Astrocyte of the cerebellum (primary cell): ENCODE results near the gene SLC35F4.

Experiments used
- DNase-seq: peaks from one replicate; pipeline ENCODE4 v3.0.0-alpha.2; 2011; ENCODE audit warnings: low read depth
- H3K4me3 ChIP-seq: 2 replicates; pipeline ENCODE4 v1.5.1; 2011; ENCODE audit warnings: mild to moderate bottlenecking, low read depth, low read length, moderate library complexity
- CTCF ChIP-seq: IDR thresholded peaks from 2 replicates; pipeline ENCODE4 v1.5.1; 2012; ENCODE audit warnings: low read length, low read depth, moderate library complexity, mild to moderate bottlenecking; ENCODE audit errors: missing control alignments
- in situ Hi-C: cut with HindIII; loops from 2 replicates; pipeline ENCODE4 v1.10.0; 2017; ENCODE audit warnings: low sequenced_read_pairs

The SLC35F4 gene

GRCh38 chr14:57845802-57846531 is 19.9 kb downstream of the SLC35F4 start:
- peak; percentile 76 for DNase-seq
- H3K4me3 ChIP-seq: no peak overlapping the region
- no peak for TF ChIP-seq CTCF
- in situ Hi-C loops: no loop called here

- H3K4me3 ChIP-seq: no peak overlapping the region
- in situ Hi-C loops: no loop called here
- no peak for DNase-seq
- no peak for TF ChIP-seq CTCF
Measured at GRCh38 chr14:57845316-57845715, 20.6 kb downstream of the SLC35F4 start.

GRCh38 chr14:57837267-57837666 is 28.6 kb downstream of the SLC35F4 start:
- DNase-seq: no peak
- in situ Hi-C loops: no loop called here
- no peak for TF ChIP-seq CTCF
- H3K4me3 ChIP-seq: no peak overlapping the region

GRCh38 chr14:57835766-57836165 is 30.1 kb downstream of the SLC35F4 start:
- DNase-seq: no peak
- no peak overlapping the region for H3K4me3 ChIP-seq
- in situ Hi-C loops: no loop called here
- no peak for TF ChIP-seq CTCF

- in situ Hi-C loops: no loop called here
Measured at GRCh38 chr14:57834961-57835360, 30.9 kb downstream of the SLC35F4 start.

GRCh38 chr14:57834001-57834598 is 31.8 kb downstream of the SLC35F4 start:
- no peak for DNase-seq
- H3K4me3 ChIP-seq: no peak overlapping the region
- in situ Hi-C loops: no loop called here
- TF ChIP-seq CTCF: no peak

More at GRCh38 chr14:57834961-57835360, 30.9 kb downstream of the SLC35F4 start:
- no peak for DNase-seq
- no peak overlapping the region for H3K4me3 ChIP-seq
- TF ChIP-seq CTCF: no peak
